Right forelimb (tissue), 1 donor: ENCODE measurements around the gene PHLDB3.
"Not testable (repeated sequence)": the region's sequence is repeated elsewhere in the genome, so short reads cannot be mapped to it uniquely, and the experiment has no call there.

Source experiments
- DNase-seq: peaks from one replicate; pipeline ENCODE4 v3.0.0-alpha.2; 2018

The PHLDB3 gene

GRCh38 chr19:43439032-43439708 is 65.4 kb downstream of the PHLDB3 start:
- DNase-seq, result no peak

GRCh38 chr19:43438291-43439031 is 66.1 kb downstream of the PHLDB3 start:
- peak; percentile 83 for DNase-seq

GRCh38 chr19:43437712-43438111 is 66.8 kb downstream of the PHLDB3 start:
- DNase-seq, result no peak

- DNase-seq, result not testable (repeated sequence)
Observed at GRCh38 chr19:43437284-43437683, 67.3 kb downstream of the PHLDB3 start.

- no peak for DNase-seq
Observed at GRCh38 chr19:43435775-43436174, 68.8 kb downstream of the PHLDB3 start.

GRCh38 chr19:43433689-43434088 is 70.9 kb downstream of the PHLDB3 start:
- DNase-seq, result no peak

- DNase-seq, result no peak
Observed at GRCh38 chr19:43433358-43433673, 71.2 kb downstream of the PHLDB3 start.

- DNase-seq, result no peak
Observed at GRCh38 chr19:43430976-43431375, 73.6 kb downstream of the PHLDB3 start.

GRCh38 chr19:43430142-43430710 is 74.3 kb downstream of the PHLDB3 start:
- DNase-seq, result no peak

GRCh38 chr19:43429395-43429794 is 75.2 kb downstream of the PHLDB3 start:
- DNase-seq, result no peak

- no peak for DNase-seq
Observed at GRCh38 chr19:43425567-43426392, 78.8 kb downstream of the PHLDB3 start.
